Dedifferentiated amniotic fluid mesenchymal stem cell (primary cell): Measurements from ENCODE around the gene HYLS1.

Experiments used
- DNase-seq: peaks from one replicate; pipeline ENCODE4 v3.0.0-alpha.2; 2016; ENCODE audit errors: extremely low spot score

Gene HYLS1

DNA sequence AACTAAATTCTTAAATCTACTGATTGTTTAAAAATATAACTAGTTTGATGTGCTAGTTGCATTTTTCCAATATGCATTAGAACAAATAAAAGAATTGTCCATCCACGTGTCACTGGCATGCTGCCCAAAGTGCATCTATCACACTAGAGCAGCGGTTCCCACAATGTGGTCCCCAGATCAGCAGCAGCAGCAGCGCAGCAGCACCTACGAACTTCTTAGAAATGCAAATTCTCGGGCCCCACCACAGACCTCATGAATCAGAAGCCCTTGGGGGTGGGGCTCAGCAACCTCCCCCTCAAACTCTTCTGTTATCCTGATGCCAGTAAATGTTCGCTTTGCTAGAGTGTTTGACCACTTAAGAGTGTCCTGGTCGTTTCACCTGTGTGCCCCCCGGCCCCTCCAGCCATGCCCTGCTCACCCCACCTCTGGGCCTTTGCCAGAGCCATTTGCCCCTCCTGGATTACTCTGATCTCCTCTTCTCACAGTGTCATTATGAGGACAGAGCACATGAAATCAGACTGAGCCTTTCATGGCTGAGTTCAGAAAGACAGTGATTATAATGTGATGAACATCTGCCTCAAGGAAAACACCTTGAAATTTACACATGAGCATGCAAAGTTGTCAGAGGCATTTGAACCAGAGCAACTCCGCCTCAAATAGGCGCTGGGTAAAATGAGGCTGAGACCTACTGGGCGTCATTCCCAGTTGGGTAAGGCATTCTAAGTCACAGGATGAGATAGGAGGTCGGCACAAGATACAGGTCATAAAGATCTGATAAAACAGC lies 45.8 kb downstream of the HYLS1 start:
- DNase-seq = no peak

DNA sequence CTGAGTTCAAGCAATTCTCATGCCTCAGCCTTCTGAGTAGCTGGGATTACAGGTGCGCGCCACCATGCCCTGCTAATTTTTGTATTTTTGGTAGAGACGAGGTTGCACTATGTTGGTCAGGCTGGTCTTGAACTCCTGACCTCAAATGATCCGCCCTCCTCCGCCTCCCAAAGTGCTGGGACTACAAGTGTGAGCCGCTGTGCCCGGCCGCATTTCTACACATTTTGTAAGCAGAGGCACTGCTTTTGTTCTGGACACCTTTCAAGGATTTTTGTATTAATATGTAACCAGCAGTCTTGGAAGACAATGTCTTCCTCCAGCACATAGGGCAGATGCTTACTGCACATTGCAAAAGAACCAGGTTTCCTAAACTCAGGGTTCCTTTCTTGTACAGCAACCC lies 47.0 kb downstream of the HYLS1 start:
- no peak for DNase-seq

DNA sequence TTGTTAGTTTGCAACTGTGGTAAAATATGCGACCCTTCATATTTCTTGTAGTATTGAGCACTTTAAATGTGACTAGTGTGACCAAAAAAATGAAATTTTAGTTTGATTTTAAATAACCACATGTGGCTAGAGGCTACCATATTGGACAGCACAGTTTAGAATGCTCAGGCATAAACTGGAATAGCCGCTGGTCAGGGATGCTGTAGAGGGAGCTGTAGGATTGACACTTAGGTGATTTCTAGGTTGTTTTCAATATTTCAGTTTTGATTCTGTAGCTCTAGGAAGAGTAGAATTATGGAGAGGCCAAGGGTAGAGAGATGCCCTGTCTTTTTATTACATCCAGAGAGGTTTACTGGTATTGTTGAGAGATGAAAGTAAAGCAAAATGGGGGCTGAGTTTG lies 47.6 kb downstream of the HYLS1 start:
- DNase-seq = no peak

DNA sequence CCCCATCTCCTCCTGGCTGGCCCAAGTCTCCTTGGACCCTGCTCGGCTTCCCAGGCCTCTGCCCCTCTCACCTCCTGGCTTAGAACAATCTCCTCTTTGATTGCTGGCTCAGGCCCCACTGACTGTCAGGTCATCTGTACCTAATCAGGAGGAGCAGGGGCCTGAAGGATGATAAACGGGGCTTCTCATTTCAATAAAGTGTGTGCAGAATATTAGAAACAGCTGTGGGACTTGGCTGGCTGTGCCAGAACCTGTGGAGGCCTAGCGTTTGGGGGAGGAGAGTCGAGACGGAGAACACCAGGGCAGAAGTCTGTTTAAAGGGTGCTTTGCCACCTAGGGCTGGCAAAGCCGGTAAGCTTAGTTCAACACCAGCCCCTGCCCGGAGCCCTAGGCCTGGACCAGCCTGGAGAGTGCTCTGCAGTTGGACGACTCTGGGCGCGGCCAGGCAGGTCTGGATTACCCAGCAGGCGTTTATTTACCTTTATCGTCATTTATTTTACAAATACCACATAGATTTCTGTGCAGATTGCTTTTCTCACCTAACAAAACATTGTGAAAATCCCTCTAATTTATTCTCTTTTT lies 48.2 kb downstream of the HYLS1 start:
- no peak for DNase-seq

DNA sequence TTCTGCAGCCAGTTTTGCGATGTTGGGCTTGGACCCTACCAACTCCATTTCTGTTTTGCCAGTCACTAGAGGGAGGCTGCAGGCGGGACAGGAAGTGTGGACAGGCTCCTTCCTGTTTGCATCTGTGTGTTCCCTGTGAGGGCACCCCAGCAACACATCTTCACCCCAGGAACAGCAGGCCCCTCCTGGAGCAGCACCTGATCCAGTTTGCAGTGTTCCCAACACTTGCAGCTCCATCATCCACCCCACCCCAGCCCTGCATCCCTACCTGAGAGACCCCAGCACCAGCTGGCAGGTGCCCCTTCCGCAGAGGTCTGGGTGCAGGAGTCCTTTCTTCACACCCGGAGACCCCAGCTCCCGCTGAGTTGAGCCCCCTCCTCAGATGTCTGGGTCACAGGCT lies 51.0 kb downstream of the HYLS1 start:
- no peak for DNase-seq

DNA sequence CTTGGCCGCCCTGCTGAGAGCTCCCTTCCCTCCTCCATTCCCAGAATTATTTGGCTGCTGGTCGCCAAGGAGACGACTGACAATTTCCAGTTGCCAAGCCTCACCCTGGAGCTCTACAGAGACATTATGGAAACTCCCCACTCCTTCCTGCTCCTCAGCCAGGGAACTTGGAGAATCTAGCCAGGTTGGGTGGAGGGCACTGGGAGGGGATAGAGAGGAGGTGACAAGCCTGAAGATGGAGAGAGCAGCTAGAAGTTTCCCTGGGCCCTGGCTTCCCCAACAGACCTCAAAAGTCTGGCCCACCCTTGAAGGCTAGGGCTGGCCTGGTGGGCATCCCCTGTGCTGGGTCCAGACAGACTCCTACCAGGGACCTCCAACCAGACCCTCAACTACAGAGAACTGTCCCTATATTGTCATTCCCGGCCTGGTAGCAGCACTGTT lies 51.6 kb downstream of the HYLS1 start:
- DNase-seq = no peak

DNA sequence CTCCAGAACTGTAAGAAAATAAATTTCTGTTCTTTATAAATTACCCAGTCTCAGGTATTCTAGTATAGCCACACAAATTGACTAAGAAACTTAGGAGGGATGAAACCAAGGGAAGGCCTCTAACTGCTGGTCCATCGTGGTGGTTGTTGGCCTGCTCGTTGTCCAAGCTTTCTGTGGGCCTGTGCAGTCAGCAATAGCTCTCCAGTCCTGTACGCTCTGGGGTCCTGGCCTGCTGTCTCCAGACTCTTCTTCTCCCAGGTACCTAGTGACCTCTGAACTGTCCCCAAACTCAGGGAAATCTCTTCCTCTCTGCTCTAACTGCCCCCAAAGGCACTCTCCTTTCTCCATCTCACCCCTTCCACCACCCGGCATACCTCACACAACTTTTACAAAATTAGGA lies 52.7 kb downstream of the HYLS1 start:
- no peak for DNase-seq

DNA sequence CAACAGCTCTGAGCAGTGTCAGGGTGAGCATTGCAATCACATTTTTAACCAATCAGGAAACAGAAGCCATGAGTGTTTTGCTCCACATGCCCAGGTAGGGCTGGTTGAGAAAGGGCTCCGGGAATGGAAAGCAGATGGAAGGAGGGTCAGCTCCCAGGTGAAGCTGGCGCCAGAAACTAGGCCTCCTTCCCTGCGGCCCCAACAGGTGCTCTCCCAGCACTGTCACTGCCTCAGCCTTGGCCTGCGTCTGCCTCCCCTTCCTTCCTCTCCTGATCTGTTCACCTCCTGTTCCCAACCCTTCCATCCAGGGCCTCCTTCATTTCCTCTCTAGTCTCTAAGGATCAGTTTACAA lies 53.8 kb downstream of the HYLS1 start:
- DNase-seq = no peak

DNA sequence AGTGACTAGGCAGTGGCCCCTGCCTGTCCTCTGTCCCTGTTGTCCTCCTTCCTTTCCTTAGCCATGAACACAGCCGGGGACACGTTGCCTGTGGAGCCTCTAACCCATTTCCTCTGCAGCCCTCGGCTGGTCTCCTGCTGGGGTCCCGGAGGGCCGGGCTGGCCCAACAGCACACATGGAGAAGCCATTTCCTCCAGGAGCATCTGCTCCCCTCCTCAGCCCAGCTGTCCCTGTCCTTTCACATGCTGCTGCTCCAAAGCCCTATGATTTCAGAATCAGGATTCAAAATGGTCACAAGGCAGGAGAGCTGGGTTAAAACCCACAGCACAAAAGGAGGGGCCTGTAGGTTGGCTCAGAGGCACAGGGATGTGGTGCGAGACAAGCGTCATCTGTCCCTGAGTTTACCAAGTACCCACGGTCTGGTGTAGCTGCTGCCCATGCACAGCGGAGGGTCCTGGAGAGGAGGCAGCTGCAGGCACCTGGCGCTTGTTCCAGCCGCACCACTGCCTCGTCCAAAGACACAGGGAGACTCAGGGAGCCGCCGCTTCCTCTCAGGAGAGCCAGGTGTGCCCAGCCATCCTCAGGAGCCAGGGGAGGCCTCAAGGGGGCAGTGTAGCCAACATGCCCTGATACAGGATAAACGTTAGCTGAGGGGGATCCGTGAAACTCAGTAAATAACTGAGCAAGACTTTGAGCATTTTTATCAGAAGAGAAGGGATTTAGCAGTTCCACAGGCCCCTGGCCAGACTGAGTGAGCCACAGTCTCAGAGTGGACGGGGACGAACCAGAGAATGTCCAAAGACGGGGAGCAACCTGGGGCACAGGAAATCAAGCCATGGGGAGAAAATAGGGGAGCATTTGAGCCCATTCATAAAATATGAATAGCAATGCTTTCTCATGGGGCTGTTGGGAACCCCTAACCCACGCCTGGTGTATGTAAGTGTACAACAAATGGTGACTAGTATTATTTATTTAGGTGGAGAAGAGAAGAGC lies 54.4 kb downstream of the HYLS1 start:
- DNase-seq = no peak

DNA sequence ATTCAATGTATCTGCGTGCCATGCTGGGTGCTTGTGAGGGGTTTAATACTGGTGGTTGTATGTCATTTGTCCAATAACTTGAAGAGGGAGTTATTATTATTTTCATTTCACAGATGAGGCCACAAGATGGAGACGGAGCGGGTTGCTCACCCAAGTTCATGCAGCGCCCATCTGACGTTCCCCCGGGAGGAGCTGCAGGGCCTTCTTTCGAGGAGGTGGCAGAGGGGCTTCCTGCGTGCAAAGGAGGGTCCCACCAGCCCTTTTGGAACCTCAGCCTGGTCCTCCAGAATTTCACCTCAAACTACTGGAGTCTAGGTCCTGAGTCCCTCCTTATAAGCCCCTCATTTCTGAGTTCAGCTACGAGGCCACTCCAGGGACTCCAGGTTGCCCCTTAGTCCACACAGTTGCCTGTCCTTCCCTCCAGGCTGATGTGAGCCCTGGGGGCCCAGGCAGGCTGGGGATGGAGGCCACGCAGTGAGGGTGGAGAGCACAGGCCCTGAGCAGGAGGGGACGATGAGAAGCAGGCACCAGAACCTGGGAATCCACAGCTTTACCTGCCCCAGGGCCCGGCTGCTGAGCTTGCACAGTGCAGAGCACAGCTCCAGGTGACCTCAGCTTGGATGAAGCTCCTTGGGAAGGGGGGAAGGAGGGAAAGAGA lies 55.4 kb downstream of the HYLS1 start:
- DNase-seq = no peak

DNA sequence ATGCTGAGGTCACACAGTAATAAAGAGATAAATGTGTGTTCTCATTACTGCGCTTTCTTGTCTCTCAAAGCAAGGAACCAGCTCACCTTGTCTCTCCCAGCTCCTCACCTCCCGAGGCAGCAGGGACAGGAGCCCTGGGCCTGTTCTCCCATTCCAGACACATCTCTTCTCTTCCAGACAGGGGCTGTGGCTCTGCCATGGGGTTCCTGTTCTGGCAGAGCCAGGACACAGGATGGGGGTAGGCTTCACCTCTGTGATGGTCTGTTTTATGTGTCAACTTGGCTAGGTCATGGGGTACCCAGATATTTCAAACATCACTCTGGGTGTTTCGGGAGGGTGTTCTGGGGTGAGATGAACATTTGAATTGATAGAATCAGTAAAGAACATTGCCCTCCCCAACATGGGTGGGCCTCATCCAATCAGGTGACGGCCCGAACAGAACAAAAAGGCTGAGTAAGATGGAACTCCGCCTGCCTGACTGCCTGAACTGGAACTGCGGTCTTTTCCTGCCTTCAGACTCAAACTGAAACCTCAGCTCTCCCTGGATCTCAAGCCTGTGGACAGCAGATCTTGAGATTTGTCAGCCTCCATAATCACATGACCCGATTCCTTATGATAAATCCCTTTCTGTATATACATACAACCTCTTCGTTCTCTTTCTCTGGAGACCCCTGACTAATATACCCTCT lies 56.3 kb downstream of the HYLS1 start:
- DNase-seq = no peak

DNA sequence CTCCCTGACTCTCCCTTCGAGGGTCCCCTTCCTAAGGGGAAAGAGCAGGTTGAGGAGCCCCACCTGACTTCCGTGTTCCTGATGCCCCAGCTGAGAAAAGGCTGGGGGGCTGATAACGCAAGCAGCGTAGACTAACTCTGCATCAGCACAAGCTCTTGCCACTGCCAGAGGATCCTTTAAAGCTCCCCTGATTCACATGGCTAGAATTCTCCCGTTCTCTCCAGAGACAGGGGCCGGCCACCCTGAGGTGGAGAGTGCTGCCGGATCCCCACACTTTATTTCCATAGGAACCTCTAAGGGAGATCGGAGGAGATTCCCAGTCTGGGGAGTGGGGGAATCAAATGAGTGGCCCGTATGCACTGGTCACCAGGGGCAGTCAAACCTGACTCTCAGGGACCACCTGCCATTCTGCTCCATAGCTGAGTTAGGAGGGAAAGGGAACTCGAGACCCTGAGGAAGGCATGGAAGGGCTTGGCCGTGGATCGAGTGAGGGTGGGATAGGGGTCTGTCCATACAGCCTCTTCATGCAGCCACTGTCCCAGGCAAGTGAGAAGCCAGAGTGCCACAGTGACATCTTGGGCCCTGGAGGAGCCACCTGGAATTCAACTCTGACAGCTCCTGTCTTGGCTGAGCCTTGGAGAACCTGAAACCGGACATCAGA lies 57.0 kb downstream of the HYLS1 start:
- no peak for DNase-seq

DNA sequence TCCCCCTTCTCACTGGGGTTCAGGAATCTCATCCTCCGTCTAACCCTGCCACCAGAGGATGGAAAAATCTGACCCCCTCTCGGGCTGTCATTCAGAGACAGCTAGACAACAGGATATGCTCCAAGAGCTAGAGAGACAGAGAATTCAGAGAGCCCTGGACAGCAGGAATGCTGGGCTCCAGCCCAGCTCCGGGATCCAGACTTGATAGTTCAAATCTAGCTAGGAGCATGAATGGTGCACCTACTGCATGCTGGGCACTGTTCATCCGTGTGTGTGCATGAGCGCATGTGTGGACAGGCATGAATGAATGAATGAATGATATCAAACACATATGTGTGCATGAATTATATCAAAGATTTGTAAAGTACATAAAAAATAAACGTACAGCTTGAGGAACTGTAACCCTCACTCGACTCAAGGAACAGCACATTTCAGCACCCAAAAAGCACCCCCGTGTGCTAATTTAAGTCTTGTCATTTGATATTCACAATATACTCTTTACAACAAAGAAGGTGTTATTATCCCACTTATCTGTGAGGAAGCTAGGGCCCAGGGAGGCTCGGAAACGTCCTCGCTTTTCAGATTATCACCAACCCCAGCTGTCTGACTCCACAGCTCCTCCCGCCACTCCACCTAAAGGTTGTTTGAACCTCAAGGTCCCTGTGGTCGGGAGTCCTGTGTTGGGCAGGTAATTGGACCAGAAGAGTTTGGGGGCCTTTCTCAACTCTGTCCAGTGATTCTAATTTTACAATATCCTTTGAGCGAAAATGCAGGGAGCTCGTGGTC lies 57.7 kb downstream of the HYLS1 start:
- DNase-seq = no peak

DNA sequence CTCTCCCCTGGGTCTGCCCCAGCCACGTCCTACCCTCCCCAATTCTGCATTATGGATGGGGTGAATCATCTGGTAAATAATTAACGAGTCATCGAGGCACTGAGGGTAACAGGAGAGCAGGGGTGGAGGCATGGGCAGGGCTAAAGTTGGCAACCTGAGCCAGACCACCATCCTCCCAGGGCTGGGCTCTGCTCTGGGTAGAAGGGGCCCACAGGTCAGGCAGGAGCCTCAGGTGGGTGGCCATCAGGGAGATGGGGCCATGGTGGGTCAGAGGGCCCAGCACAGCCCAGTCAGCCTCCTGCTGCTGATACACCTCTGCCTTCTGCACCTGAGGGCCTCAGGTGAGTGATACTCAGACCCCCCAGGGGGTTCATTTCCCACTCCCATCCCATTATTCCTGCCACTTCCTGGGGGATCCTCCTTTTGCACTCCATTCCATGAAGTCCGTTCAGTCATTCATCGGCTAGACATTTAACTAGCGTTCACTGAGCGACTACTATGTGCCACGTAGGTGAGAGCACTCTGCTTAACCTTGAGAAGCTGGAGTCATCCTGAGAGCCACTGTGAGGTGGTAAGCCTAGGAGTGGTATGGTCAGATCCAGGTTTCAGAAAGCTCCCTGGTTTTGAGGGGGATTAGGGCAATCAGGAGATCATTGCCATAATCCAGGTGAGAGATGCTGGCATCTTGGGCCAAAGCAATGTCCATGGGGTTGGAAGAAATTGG lies 58.5 kb downstream of the HYLS1 start, which contains the start of gene VSIG10L2:
Gene VSIG10L2 (plus strand): TSS at position 248 of the 724 bp plus-strand sequence. CDS start 12 bp downstream, at position 260.
- no peak for DNase-seq

DNA sequence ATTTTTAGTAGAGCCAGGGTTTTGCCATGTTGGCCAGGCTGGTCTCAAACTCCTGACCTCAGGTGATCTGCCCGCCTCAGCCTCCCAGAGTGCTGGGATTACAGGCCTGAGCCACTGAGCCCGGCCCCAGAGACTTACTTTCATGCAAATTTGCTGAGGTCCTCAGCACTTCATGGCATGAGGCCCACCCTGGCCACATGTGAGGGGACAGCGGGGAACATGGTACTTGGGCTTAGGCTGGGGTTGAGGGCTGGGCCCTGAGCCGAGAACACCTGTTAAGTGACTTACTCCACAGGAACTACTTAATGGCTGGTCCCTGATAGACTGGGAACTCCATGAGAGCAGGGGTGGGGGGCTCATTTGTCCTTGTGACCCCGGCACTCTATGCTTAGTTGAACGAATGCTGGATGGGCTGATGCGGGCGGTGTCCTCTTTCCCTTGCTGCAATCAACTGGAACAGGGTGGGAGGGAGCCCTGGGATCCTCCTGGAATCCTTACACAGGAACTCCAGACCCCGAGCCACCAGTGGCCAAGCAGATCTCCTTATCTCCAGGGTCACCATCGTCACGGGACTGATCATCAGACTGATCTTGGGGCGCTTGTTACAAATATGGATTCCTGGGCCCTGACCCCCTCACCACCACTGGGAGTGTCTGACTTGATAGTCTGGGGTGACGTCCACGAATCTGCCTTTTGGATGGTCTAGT lies 59.4 kb downstream of the HYLS1 start:
- DNase-seq = no peak

DNA sequence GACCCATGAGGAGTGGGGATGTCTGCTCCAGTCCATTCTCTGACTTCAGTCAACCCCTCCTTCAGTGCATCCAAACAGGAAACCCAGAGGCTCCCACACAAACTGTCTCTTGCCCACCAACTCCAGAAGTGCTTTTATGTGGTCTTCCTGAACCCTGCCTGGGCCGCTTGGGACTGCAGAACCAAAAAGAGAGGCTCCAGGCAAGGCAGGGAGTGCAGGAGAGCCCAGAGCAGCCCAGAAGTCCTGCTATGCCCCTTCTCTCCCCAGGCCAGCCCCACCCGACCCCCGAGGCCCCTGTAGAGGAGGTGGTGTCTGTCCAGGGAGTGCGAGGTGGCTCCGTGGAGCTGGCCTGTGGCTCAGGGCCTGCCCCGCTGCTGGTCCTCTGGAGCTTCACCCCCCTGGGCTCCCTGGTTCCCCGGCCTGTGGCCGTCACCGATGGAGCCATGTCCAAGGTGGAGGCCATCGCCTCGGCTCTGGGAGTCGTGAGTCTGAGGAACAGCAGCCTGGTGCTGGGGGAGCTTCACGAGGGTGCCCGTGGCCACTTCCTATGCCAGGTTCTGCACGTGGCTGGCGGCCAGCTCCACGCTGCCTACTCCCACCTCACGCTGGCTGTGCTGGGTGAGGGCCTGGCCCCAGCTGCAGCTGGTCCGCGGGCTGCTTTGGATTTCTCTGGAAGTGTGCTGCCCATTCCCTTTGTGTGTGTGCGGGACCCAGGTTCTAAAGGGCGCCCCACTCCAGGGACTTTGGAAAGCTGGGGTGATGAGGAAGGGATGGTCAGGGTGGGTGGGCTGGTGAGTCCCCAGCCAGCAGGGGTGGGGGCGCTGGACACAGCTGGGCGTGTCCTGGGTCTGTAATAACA lies 60.2 kb downstream of the HYLS1 start:
- no peak for DNase-seq

DNA sequence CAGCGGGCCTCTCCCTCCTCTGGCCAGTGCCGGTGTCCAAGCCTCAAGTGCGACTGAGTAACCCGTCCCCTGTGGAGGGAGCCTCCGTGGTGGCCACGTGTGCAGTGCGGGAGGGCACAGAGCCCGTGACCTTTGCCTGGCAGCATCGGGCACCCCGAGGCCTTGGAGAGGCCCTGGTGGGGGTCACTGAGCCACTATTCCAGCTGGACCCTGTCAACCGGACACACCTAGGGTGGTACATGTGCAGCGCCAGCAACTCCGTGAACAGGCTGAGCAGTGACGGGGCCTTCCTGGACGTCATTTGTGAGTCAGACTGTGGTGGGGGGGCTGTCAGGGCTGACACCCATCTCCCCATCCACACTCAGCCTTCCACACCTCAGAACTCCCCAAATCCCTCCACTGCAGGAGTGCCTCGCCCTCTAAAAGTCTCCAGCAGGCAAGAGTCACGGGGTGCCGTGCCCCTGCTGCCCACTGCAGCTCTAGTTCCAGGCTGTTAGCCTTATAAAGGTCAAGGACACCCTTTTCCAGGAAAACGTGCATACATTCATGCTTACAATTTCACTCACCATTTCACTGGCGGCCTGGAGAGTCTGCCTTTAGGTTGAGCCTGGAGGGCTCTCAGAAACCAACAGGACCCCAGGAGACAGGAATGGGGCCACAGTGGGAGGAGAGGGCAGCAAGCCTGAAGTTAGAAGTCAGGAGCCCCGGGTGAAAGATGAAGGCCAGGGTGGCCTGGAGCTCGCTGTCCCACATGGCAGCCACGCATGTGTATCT lies 61.0 kb downstream of the HYLS1 start:
- DNase-seq = no peak
